Gastrocnemius medialis (tissue), 4 donors: Measurements from ENCODE around the gene MAD1L1. TPM values are rescaled to one million over a fixed set of nuclear protein-coding genes. Genes with fewer than 3 reads are reported as not detected.

Source experiments
- ATAC-seq, 2 donors: fragments of 150-250 bp; one replicate each; pipeline ENCODE4 v1.9.1; 2016
- DNase-seq, 2 donors: peaks; one replicate each; pipeline ENCODE4 v3.0.0-alpha.2; 2019
- H3K27ac ChIP-seq, 4 donors: fragments of 200-600 bp; sonication (generic); 1 replicate in 1 of 4; 2 replicates in 3 of 4; pipeline ENCODE4 v1.5.1; 2016 to 2018; ENCODE audit warnings: mild to moderate bottlenecking in 2 of 4, moderate library complexity in 1 of 4
- H3K27me3 ChIP-seq, 3 donors: fragments of 200-600 bp; sonication (generic) in 2 of 3; 1 replicate in 1 of 3; 2 replicates in 2 of 3; pipeline versions ENCODE4 v1.5.1 to v1.6.0; 2016 to 2019; ENCODE audit warnings: mild to moderate bottlenecking in 1 of 3, moderate library complexity in 1 of 3
- H3K36me3 ChIP-seq, 2 donors: fragments of 200-600 bp; sonication (generic) in 1 of 2; one replicate each; pipeline ENCODE4 v1.5.1; 2017 to 2018
- H3K4me1 ChIP-seq, 2 donors: fragments of 200-600 bp; sonication (generic) in 1 of 2; one replicate each; pipeline ENCODE4 v1.5.1; 2016 to 2017; ENCODE audit warnings: mild to moderate bottlenecking in 2 of 2
- H3K4me3 ChIP-seq, 4 donors: fragments of 200-600 bp; sonication (generic) in 3 of 4; 1 replicate in 1 of 4; 2 replicates in 3 of 4; pipeline ENCODE4 v1.5.1; 2016 to 2019; ENCODE audit warnings: mild to moderate bottlenecking in 2 of 4
- H3K9me3 ChIP-seq, 3 donors: fragments of 200-600 bp; sonication (generic) in 2 of 3; 1 replicate in 1 of 3; 2 replicates in 2 of 3; pipeline ENCODE4 v1.5.1; 2016 to 2019
- CTCF ChIP-seq, 5 experiments: fragments of 450-650 bp in 3 of 5; fragments of 200-600 bp in 2 of 5; sonication (generic) in 2 of 5; IDR thresholded peaks in 4 of 5; conservative IDR thresholded peaks in 1 of 5; 1 replicate in 4 of 5; 2 replicates in 1 of 5; pipeline ENCODE4 v1.5.1; 2016 to 2019; ENCODE audit warnings: antibody characterized with exemption in 5 of 5, mild to moderate bottlenecking in 3 of 5, moderate library complexity in 3 of 5
- POLR2A ChIP-seq, 2 donors: fragments of 450-650 bp; IDR thresholded peaks; one replicate each; pipeline ENCODE4 v1.6.1; 2017; ENCODE audit warnings: antibody characterized with exemption in 2 of 2, mild to moderate bottlenecking in 2 of 2, moderate library complexity in 2 of 2
- in situ Hi-C, 4 donors: fragments of 200-750 bp; cut with MboI; loops; one replicate each; pipeline versions ENCODE4 v1.15.0 to v1.8.0; 2017; ENCODE audit warnings: low sequenced_read_pairs in 4 of 4
- intact Hi-C: fragments of 100-400 bp; cut with DNase I; formaldehyde crosslinking; loops from one replicate; pipeline ENCODE4 v1.15.1; 2023; ENCODE audit warnings: low total_unique reads
- total RNA-seq, 4 donors: library from RNA; depleted of rRNA; stranded (reverse); fragments of >200 nt; gene quantifications; one replicate each; pipeline versions ENCODE4 v1.1.0 to v1.2.3, GENCODE V29; 2016

The MAD1L1 gene
- total RNA-seq, 4 donors from 2014 or later: 19.7 to 32.4 (median 22.7) TPM

DNA sequence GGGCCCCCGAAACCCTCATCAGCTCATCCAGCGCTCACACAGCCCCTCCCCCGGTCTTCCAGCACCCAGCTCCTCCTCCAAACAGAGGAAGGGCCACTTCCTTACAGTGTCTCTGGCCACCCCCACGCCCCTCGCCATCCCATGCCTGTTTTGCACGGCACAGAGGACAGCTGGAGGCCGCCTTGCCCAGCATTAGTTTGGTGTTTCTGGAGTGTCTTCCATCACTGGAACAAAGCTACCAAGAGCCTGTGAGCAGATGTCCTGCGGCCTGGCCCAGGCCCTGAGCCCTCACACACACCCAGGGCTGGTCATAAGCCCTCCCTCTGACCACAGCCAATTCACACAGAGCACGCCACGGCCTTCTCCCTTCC is 82.3 kb downstream of the MAD1L1 start:
- TF ChIP-seq POLR2A (IDR thresholded peaks at IDR 0.05) (no peak), CTCF (IDR thresholded peaks at IDR 0.05 in 4 of 5, conservative IDR thresholded peaks at IDR 0.05 in 1 of 5) (no peak)

GRCh38 chr7:2149672-2150444 is 82.9 kb downstream of the MAD1L1 start:
- no peaks in the 10 kb centered on the region for H3K36me3 ChIP-seq
- in situ Hi-C loops (no loop called here), intact Hi-C loops (loop anchor here (10.0 kb wide), 1 partner anchor 45 kb away; no protein-coding TSS in a partner anchor)
- ATAC-seq: peak; percentile 77 to 83
- TF ChIP-seq CTCF (IDR thresholded peaks at IDR 0.05 in 4 of 5, conservative IDR thresholded peaks at IDR 0.05 in 1 of 5) (no peak), POLR2A (IDR thresholded peaks at IDR 0.05) (no peak)
- H3K27ac ChIP-seq: no peak overlapping the region
- peak; percentile 54 to 62 for DNase-seq
- no peak overlapping the region for H3K4me3 ChIP-seq
- peaks cover 11 to 33% of the 10 kb centered on the region in 2 donors for H3K4me1 ChIP-seq
- no peaks in the 10 kb centered on the region for H3K27me3 ChIP-seq
- no peaks in the 10 kb centered on the region for H3K9me3 ChIP-seq

More for the DNA sequence above, 82.3 kb downstream of the MAD1L1 start:
- no peak for ATAC-seq
- Histone ChIP-seq H3K9me3 (no peaks in the 10 kb centered on the region), H3K36me3 (no peaks in the 10 kb centered on the region), H3K27me3 (no peaks in the 10 kb centered on the region), H3K27ac (no peak overlapping the region), H3K4me3 (no peak overlapping the region), H3K4me1 (peaks cover 11 to 33% of the 10 kb centered on the region in 2 donors)
- no peak for DNase-seq
- intact Hi-C loops (loop anchor here (10.0 kb wide), 1 partner anchor 46 kb away; no protein-coding TSS in a partner anchor), in situ Hi-C loops (no loop called here)

DNA sequence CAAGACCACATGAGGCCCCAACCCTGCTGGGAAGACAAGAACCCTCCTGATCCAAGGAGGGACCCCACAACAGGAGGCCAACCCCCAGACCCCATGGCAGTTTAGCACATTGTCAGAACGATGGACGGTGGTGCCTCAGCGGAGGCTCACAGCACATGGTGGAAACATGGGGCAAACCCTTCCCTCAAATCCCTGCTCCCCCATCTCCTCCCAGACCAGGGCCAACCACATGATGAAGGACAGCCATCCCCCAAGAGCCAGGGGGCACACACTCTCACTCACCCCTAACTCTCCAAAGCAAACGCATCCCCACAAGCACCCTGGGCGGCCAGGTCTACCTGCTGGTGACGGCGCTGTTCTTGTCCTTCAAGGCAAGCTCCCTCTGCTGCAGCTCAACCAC is 83.9 kb downstream of the MAD1L1 start:
- in situ Hi-C loops: no loop called here
- no peak for ATAC-seq
- DNase-seq: no peak
- intact Hi-C loops: no loop called here
- no peaks in the 10 kb centered on the region for H3K27me3 ChIP-seq
- peaks cover 11 to 33% of the 10 kb centered on the region in 2 donors for H3K4me1 ChIP-seq
- H3K27ac ChIP-seq: no peak overlapping the region
- no peaks in the 10 kb centered on the region for H3K36me3 ChIP-seq
- no peaks in the 10 kb centered on the region for H3K9me3 ChIP-seq
- H3K4me3 ChIP-seq: no peak overlapping the region
- no peak for TF ChIP-seq POLR2A (IDR thresholded peaks at IDR 0.05)

DNA sequence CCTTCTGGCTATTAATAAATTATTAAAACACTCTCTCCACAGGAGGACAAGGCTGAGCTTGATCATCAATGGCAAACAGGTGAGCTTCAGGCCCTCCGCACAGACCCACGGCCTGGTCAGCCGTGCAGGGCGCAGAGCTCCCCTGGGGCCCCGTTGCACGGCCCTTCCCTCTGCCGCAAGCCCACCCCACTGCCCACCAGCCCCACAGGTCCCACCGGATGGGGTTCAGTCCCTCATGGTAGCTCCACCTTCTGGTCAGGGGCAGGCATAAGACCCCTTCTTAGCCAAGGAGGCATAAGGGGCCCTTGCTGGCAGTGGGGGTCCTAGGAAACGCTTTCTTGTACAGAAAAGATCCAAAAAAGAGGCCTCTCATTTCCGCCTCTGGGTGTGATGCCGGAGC is 84.6 kb downstream of the MAD1L1 start:
- no peaks in the 10 kb centered on the region for H3K36me3 ChIP-seq
- H3K4me3 ChIP-seq: no peak overlapping the region
- no peaks in the 10 kb centered on the region for H3K9me3 ChIP-seq
- in situ Hi-C loops: no loop called here
- H3K27ac ChIP-seq: no peak overlapping the region
- no peak for ATAC-seq
- TF ChIP-seq CTCF (IDR thresholded peaks at IDR 0.05 in 4 of 5, conservative IDR thresholded peaks at IDR 0.05 in 1 of 5): no peak
- H3K4me1 ChIP-seq: peaks cover 11 to 33% of the 10 kb centered on the region in 2 donors
- H3K27me3 ChIP-seq: no peaks in the 10 kb centered on the region
- intact Hi-C loops: no loop called here
- no peak for DNase-seq

DNA sequence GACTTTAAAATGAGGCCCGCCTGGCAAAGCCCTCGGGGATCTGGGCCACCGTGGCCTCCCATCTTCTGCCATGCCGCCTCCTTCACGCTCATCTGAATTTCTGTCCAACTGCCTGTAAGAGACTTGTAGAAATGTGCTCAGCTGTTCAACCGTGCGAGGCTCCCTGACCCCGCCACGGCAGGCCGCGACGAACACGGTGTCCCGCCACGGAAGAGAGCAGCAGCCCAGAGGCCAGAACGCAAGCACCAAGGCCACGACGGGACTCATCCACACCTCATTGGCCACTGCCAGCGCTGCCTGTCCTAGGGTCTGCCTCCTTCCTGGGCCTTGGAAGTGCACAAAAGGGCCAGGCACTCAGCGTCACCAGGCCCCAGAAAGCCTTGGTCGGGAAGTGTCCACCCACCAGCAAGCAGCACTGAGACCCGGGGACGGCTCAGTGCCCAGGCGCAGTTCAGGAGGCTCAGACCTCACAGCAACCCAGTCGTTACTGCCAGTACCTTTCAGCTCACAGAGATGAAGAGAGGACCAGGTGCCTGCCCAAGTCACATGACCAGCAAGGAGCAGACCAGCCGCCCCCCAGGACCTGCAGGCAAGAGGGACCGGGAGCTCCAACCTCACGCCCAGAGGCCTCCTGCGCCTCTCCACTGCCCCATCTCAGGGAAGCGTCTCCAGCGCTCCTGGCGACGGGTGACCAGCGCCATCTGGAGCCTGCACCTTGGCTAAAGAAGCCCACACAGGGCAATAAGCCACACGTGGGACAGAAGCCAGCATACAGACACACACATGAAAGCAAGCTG is 85.9 kb downstream of the MAD1L1 start:
- Histone ChIP-seq H3K36me3 (no peaks in the 10 kb centered on the region), H3K4me1 (peaks cover 11 to 39% of the 10 kb centered on the region in 2 donors), H3K9me3 (no peaks in the 10 kb centered on the region), H3K4me3 (no peak overlapping the region), H3K27ac (no peak overlapping the region), H3K27me3 (no peaks in the 10 kb centered on the region)
- intact Hi-C loops (no loop called here), in situ Hi-C loops (no loop called here)
- DNase-seq: no peak
- TF ChIP-seq POLR2A (IDR thresholded peaks at IDR 0.05): no peak
- TF ChIP-seq CTCF (IDR thresholded peaks at IDR 0.05 in 4 of 5, conservative IDR thresholded peaks at IDR 0.05 in 1 of 5): no peak
- ATAC-seq: no peak
